ENCODE results near the gene GRIPAP1. TPM values are rescaled to one million over a fixed set of nuclear protein-coding genes. Genes with fewer than 3 reads are reported as not detected.
A peak's percentile ranks its signal among the peaks of the same experiment; 100 is the strongest.

Gene GRIPAP1
- total RNA-seq, 1 donor from 2014 or later: 22.7 TPM

GRCh38 chrX:48961585-48962091, 40.4 kb downstream of the GRIPAP1 start:
- ATAC-seq (no peak), DNase-seq (ENCODE audit: low spot score) (no peak)

DNA sequence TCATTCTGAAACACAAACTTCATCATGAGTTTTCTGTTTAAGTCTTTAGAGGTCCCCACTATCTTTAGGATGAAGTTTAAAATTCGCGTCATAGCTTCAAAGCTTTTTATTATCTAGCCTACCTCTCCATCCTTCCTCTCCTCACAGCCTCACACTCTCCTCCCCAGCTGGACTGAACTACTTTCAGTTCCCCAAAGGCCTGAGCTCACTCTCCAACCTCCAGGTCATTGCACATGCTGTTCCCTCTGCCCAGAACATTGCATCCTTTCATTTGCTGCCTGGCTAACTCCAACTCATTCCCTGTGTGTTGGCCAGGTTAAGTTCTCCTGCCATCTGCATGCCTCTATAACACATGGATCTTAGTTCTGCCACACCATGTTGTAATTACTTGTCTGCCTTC, 41.8 kb downstream of the GRIPAP1 start:
- ATAC-seq (peak; percentile 5), DNase-seq (ENCODE audit: low spot score) (no peak)

- no peak for DNase-seq (ENCODE audit: low spot score)
- peak; percentile 13 for ATAC-seq
Measured at GRCh38 chrX:48958635-48959094, 43.4 kb downstream of the GRIPAP1 start.

DNA sequence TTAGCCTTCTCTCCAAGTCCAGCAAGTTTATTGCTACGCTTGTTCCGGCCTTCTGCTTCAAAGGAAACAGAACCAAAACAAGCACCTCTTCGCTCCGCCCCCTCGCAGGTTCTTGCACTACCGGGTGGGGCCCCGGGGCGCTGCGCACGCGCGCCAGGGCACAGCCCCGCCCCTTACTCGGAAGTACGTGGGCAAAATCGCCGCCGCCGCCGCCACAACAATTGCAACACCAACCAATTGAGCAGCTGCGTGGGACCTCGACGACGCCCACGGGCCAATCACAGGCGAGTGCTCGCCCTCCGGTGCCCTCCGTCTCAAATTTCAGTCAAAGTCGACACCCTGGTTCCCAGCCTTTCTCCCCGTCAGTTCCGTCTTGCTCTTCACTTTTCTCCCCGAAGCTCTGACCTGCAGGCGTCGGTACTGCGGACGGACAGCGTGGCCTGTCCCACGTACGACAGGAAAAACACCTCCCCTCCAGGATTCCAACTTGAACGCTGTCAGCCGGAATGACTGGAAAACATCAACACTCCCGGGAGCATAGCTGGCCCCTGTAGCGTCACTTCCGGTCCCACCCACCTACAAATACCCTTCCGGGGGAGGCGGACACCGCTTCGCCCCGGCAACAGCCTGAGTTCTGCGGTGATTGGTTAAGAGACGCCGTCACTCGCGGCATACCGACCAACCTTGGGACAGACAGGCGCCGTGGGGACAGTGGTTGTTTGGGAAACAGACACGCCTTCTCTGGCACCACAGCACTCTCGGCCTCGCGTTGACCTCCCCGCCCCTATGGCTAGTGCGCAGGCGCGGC, 44.0 kb downstream of the GRIPAP1 start:
- DNase-seq (ENCODE audit: low spot score): peak; percentile 95

GRCh38 chrX:48957477-48957826, 44.6 kb downstream of the GRIPAP1 start, which contains the start of gene OTUD5:
Gene OTUD5, minus strand, starts transcription at chrX:48957607. Its CDS starts 37 bp downstream, at chrX:48957570.
- ATAC-seq (peak; percentile 9), DNase-seq (ENCODE audit: low spot score) (no peak)

More for the DNA sequence above, 44.0 kb downstream of the GRIPAP1 start:
- ATAC-seq: peak; percentile 89

GRCh38 chrX:48956728-48957414, 45.2 kb downstream of the GRIPAP1 start:
- ATAC-seq (no peak), DNase-seq (ENCODE audit: low spot score) (no peak)

- DNase-seq (ENCODE audit: low spot score): no peak
- no peak for ATAC-seq
Measured at GRCh38 chrX:48948589-48948988, 53.5 kb downstream of the GRIPAP1 start.

DNA sequence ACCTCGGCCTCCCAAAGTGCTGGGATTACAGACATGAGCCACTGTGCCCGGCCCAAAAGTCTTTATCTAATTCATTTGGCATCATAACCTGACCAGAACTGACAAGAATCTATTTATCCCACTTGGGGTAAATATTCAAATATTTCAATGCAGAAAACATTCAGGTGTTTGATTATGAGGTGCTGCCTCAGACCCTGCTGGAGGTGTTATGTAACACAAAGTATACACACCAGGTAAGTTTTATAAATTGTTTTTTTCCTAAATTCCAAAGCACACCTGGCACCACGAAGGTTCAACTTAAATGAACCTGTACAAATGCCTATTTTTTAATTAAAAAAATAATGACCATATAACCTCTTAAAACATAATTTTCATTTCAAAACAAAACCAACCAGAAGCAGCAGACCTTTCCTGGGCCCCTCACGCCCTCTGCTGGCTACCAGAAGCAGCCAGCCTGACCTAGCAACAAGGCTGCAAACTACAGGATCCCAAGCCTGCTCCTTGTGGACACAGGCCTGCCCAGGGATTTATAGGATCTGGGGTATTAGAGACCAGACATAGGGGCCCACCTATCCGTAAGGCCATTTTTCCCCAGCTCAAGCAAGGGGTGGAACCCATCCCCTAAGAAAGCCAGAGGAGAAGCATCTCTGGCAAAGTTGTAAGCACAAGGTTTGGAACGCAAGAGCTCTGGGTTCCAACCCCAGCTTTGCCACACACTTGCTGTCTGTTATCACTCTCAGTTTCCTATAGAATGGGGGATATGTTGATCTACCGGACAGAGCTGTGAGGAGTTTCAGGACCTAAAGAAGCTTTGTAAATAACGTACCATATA, 56.3 kb downstream of the GRIPAP1 start:
- no peak for DNase-seq (ENCODE audit: low spot score)
- ATAC-seq: peak; percentile 79

DNA sequence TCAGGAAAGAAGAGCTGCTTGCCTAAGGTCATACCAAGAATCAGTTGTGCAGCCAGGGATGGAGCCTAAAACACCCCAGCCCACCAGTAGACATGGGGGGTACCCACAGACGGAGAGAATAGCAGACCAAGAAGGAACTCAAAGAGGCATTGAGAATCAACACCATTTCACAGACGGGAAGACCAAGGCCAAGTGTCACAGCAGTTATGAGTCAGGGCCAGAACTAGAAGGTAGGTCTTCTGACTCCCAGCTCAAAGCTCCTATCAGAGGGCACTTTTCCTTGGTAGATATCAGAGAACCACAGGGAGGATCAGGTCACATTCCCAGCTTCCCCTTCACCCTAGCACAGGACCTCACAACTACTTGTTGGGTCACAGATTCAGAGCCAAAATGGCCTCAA, 59.2 kb downstream of the GRIPAP1 start:
- DNase-seq (ENCODE audit: low spot score) (no peak), ATAC-seq (no peak)

- ATAC-seq: no peak
Measured at GRCh38 chrX:48940404-48940955, 61.6 kb downstream of the GRIPAP1 start.

DNA sequence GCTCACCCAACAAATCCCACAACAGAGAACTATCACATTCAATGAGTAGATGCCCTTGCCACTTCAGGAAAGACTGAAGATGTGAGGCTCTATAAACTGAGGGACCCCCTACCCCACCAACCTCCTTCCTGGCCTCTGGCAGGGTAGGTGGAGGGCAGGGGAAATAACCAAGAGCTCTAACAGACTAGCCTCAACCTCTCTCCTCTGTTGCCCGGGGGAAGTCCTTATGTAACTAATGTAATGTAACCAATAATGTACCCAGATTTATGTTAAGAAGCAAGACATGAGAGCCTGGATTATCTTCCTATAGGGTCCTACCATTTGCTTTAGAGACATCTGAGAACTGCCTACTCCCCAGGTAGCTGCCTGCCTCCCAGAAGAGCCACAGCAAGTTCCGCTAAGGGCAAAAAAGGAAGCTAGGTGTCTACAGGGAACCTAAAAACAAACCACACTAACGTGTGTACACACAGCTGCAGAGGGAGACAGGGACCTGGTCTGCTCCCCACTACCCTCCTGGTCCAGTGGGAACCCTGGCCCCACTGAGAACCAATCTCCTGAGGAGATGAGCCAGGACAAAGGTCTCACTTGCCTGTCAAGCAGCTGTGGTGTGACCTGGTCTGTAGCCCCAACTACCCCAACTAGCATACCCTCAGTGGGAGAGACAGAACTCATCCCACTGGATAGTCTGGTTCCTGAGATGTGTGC, 62.4 kb downstream of the GRIPAP1 start:
- ATAC-seq: no peak
- no peak for DNase-seq (ENCODE audit: low spot score)

More at GRCh38 chrX:48940404-48940955, 61.6 kb downstream of the GRIPAP1 start:
- DNase-seq (ENCODE audit: low spot score): no peak

- ATAC-seq (no peak), DNase-seq (ENCODE audit: low spot score) (no peak)
Measured at GRCh38 chrX:48938721-48939425, 63.2 kb downstream of the GRIPAP1 start.

DNA sequence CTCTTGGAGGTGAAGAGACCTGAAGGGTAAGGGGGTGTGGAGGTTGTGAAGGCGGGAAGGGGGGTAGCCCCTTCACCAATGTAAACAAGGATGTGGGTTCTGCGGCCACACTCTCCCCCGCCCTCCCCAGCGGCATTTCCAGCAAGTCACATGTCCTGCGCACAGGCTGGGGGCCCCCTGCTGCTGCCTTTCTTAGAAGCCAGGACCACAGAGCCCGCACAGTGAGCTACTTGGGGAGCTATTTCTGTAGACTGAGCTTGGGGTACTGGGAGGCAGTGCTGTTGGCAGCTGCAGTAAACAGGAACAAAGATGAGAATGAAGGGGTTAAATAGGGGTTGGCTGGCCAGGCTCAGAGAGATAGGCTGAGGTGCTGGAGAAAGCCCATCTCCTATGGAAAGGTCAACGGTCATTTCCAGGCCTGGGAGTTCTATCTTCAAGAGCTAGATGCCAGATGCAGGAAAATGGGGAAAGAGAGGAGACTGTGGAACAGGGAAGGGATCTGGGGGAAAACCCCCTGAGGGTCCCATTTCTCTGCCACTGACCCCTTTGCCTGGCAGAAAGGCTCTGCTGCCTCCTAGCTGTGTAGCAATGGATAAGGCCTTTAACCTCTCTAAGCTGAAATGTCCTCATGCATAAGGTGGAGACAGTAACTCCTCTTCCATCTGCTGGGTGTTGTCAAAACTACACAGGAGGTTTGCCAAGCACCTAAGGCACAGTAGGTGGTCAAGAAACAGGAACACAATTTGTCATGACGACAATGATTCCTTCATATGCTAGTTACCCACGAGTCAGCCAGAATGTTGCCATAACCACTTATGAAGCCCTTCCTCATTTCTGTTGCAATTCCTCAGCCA, 64.8 kb downstream of the GRIPAP1 start:
- ATAC-seq: no peak

GRCh38 chrX:48936429-48937053, 65.5 kb downstream of the GRIPAP1 start:
- ATAC-seq: no peak

More for the DNA sequence above, 64.8 kb downstream of the GRIPAP1 start:
- no peak for DNase-seq (ENCODE audit: low spot score)

GRCh38 chrX:48935301-48935670, 66.8 kb downstream of the GRIPAP1 start:
- DNase-seq (ENCODE audit: low spot score): no peak
- ATAC-seq: no peak

More at GRCh38 chrX:48936429-48937053, 65.5 kb downstream of the GRIPAP1 start:
- no peak for DNase-seq (ENCODE audit: low spot score)

GRCh38 chrX:48934581-48935300, 67.3 kb downstream of the GRIPAP1 start:
- ATAC-seq: no peak
- no peak for DNase-seq (ENCODE audit: low spot score)

- ATAC-seq (no peak), DNase-seq (ENCODE audit: low spot score) (no peak)
Measured at GRCh38 chrX:48933757-48934156, 68.3 kb downstream of the GRIPAP1 start.

Measured in left lobe of liver (tissue), 2 donors.